ENCODE data around the gene NID1. TPM values are rescaled to one million over a fixed set of nuclear protein-coding genes. Genes with fewer than 3 reads are reported as not detected.
"Not testable (repeated sequence)": the region's sequence is repeated elsewhere in the genome, so short reads cannot be mapped to it uniquely, and the experiment has no call there.

NID1 gene
- total and polyA plus RNA-seq, 2 donors (not counting 3 experiments of a cell fraction or from before 2014, with no cell fraction given), result 87.0 to 109 TPM

- H4K20me1 ChIP-seq (replicated peaks; ENCODE audit: control insufficient read depth, extremely low read depth, insufficient read depth, low read length); H3K4me1 ChIP-seq (ENCODE audit: control insufficient read depth, extremely low read depth, insufficient read depth, low read length); H3K27me3 ChIP-seq (ENCODE audit: control insufficient read depth in 2 of 2, insufficient read depth in 2 of 2, low read length in 2 of 2); intact Hi-C loops (cut with micrococcal nuclease); dilution Hi-C loops (cut with MboI; ENCODE audit: extremely low pct_ligation_motif_present, low sequenced_read_pairs); H2AFZ ChIP-seq (ENCODE audit: low read depth, low read length); CTCF ChIA-PET; H3K4me2 ChIP-seq (ENCODE audit: insufficient read depth, low read length); H3K9me3 ChIP-seq (replicated peaks; ENCODE audit: control insufficient read depth, insufficient read depth, low read length); H3K9me1 ChIP-seq (replicated peaks; ENCODE audit: control insufficient read depth, extremely low read depth, insufficient read depth, low read length); H3K9ac ChIP-seq (replicated peaks; ENCODE audit: extremely low read depth, insufficient read depth, low read length); H3K36me3 ChIP-seq (ENCODE audit: control insufficient read depth in 2 of 2, extremely low read depth in 1 of 2, insufficient read depth in 2 of 2, low read length in 2 of 2); POLR2A ChIA-PET; H3K79me2 ChIP-seq (ENCODE audit: control insufficient read depth, insufficient read depth, low read length); BruUV-seq (replicated peaks); H3K27ac ChIP-seq (ENCODE audit: insufficient read depth, low read depth, low read length); H3K4me3 ChIP-seq (replicated peaks in 1 of 3; ENCODE audit: insufficient read depth in 1 of 3, low read depth in 1 of 3, low read length in 3 of 3): not testable (repeated sequence)
- peak; percentile 77 for FAIRE-seq
- peak; percentile 61 for TF ChIP-seq JUN (IDR thresholded peaks at IDR 0.05; ENCODE audit: borderline replicate concordance, insufficient read depth, insufficient read length, low read depth)
- peak; percentile 58 for DNase-seq (ENCODE audit: low read depth, low spot score)
These were observed 32.0 kb upstream of the NID1 start for GRCh38 chr1:236096660-236097482.

GRCh38 chr1:236095705-236096520, 31.0 kb upstream of the NID1 start:
- TF ChIP-seq MYC (IDR thresholded peaks at IDR 0.05; ENCODE audit: low read depth, low read length) (no peak), GATA2 (IDR thresholded peaks at IDR 0.05; ENCODE audit: insufficient read depth, insufficient read length, low read depth, low read length) (no peak), CTCF (IDR thresholded peaks at IDR 0.05; ENCODE audit: extremely low read depth in 1 of 2, insufficient read depth in 1 of 2, low read depth in 1 of 2, low read length in 2 of 2) (no peak), POLR2A (IDR thresholded peaks at IDR 0.05; ENCODE audit: low read depth, low read length) (no peak), MAX (IDR thresholded peaks at IDR 0.05; ENCODE audit: insufficient read depth, insufficient read length) (no peak), EZH2 (IDR thresholded peaks at IDR 0.05; ENCODE audit: borderline replicate concordance, low read depth, low read length, severe bottlenecking) (no peak), FOS (IDR thresholded peaks at IDR 0.05; ENCODE audit: borderline replicate concordance, insufficient read depth, low read length) (no peak), POLR2AphosphoS5 (IDR thresholded peaks at IDR 0.05; ENCODE audit: insufficient read depth, low read depth, low read length) (no peak), JUN (IDR thresholded peaks at IDR 0.05; ENCODE audit: borderline replicate concordance, insufficient read depth, insufficient read length, low read depth) (no peak)
- Histone ChIP-seq H3K9ac (replicated peaks; ENCODE audit: extremely low read depth, insufficient read depth, low read length) (no peak overlapping the region), H3K36me3 (ENCODE audit: control insufficient read depth in 2 of 2, extremely low read depth in 1 of 2, insufficient read depth in 2 of 2, low read length in 2 of 2) (no peaks in the 10 kb centered on the region), H3K4me2 (ENCODE audit: insufficient read depth, low read length) (no peak overlapping the region), H3K4me3 (replicated peaks in 1 of 3; ENCODE audit: insufficient read depth in 1 of 3, low read depth in 1 of 3, low read length in 3 of 3) (no peak overlapping the region), H3K9me3 (replicated peaks; ENCODE audit: control insufficient read depth, insufficient read depth, low read length) (no peaks in the 10 kb centered on the region), H3K9me1 (replicated peaks; ENCODE audit: control insufficient read depth, extremely low read depth, insufficient read depth, low read length) (no peaks in the 10 kb centered on the region), H3K27me3 (ENCODE audit: control insufficient read depth in 2 of 2, insufficient read depth in 2 of 2, low read length in 2 of 2) (no peaks in the 10 kb centered on the region), H3K79me2 (ENCODE audit: control insufficient read depth, insufficient read depth, low read length) (no peaks in the 10 kb centered on the region), H2AFZ (ENCODE audit: low read depth, low read length) (no peak overlapping the region), H4K20me1 (replicated peaks; ENCODE audit: control insufficient read depth, extremely low read depth, insufficient read depth, low read length) (no peaks in the 10 kb centered on the region), H3K27ac (ENCODE audit: insufficient read depth, low read depth, low read length) (no peak overlapping the region), H3K4me1 (ENCODE audit: control insufficient read depth, extremely low read depth, insufficient read depth, low read length) (peaks cover 3% of the 10 kb centered on the region)
- no peak for FAIRE-seq
- no TSS peak for BruUV-seq (replicated peaks)
- POLR2A ChIA-PET, result no interaction called here
- CTCF ChIA-PET, result no interaction called here
- dilution Hi-C loops (cut with MboI; ENCODE audit: extremely low pct_ligation_motif_present, low sequenced_read_pairs) (no loop called here), intact Hi-C loops (cut with micrococcal nuclease) (no loop called here)
- DNase-seq (ENCODE audit: low read depth, low spot score), result no peak

Data from endothelial cell of umbilical vein (primary cell).